ENCODE results near the gene NAXD.
A peak's percentile ranks its signal among the peaks of the same experiment; 100 is the strongest.
"Not testable (repeated sequence)": the region's sequence is repeated elsewhere in the genome, so short reads cannot be mapped to it uniquely, and the experiment has no call there.

NAXD gene

DNA sequence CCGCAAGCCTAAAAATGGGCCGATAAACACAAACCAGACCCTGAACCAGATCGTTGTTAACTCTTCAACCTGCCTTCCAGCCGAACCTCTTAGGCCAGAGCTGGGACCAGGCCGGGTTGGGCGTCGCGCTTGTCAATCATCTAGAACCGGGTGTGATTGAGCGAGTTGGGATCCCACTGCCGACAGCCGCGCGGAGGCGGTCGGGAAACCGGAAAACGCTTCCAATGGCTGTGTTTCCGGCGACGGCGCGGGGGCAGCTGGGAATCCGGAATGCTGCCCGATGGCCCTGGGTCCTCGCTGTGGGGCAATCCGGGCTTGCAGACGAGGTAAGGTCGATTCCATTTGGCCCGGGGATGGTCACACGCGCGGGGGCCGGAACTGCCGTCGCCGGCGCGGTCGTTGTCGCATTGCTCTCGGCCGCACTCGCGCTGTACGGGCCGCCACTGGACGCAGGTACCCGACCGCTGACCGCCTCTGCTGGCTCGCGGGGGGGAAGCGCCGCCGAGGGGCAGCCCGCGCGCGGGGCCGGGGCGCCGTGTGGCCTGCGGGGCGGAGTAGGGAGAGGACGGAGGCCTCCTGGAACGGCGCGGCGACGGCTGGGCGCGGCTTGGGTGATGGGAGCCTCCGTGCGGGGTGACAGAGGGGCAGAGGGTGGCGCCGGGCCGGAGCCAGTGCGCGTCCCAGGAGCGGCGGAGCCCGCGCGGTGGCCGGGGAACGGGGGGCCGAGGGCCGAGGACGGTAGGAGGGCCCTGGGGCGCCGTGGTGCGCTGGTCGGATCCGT lies at the start of gene NAXD:
Gene NAXD, plus strand, starts transcription at position 224 of the 781 bp plus-strand sequence. Its CDS starts 57 bp downstream, at position 281.
- no peak for TF ChIP-seq CTCF (IDR thresholded peaks at IDR 0.05; ENCODE audit: insufficient read depth, low read length, missing control alignments)
- DNase-seq (ENCODE audit: low read depth, low spot score) = peak; percentile 58
- ChIA-PET POLR2A (interaction anchor here (0.8 to 1.2 kb wide), 5 partner anchors 20 to 227 kb away, joined by 3 to 4 read pairs (median 3); partner anchors contain the start of gene RAB20), CTCF (interaction anchor here (0.9 to 5.5 kb wide), 4 partner anchors 22 to 369 kb away, joined by 3 to 32 read pairs (median 4); no protein-coding TSS in a partner anchor)
- H3K4me3 ChIP-seq (ENCODE audit: low read depth, low read length) = peak within 1 kb of the TSS; percentile 83

GRCh38 chr13:110566171-110566570 lies 49.2 kb upstream of the NAXD start:
- ChIA-PET CTCF (no interaction called here), POLR2A (no interaction called here)
- no peak overlapping the region for H3K4me3 ChIP-seq (ENCODE audit: low read depth, low read length)
- TF ChIP-seq CTCF (IDR thresholded peaks at IDR 0.05; ENCODE audit: insufficient read depth, low read length, missing control alignments) = no peak
- DNase-seq (ENCODE audit: low read depth, low spot score) = no peak

GRCh38 chr13:110568612-110569011 lies 46.7 kb upstream of the NAXD start:
- DNase-seq (ENCODE audit: low read depth, low spot score) = no peak
- H3K4me3 ChIP-seq (ENCODE audit: low read depth, low read length) = no peak overlapping the region
- ChIA-PET POLR2A (no interaction called here), CTCF (no interaction called here)
- no peak for TF ChIP-seq CTCF (IDR thresholded peaks at IDR 0.05; ENCODE audit: insufficient read depth, low read length, missing control alignments)

GRCh38 chr13:110569962-110570361 lies 45.4 kb upstream of the NAXD start:
- DNase-seq (ENCODE audit: low read depth, low spot score); H3K4me3 ChIP-seq (ENCODE audit: low read depth, low read length); POLR2A ChIA-PET: not testable (repeated sequence)
- CTCF ChIA-PET = interaction anchor here (1.2 kb wide), 1 partner anchor 26 kb away, joined by 3 read pairs; no protein-coding TSS in a partner anchor

DNA sequence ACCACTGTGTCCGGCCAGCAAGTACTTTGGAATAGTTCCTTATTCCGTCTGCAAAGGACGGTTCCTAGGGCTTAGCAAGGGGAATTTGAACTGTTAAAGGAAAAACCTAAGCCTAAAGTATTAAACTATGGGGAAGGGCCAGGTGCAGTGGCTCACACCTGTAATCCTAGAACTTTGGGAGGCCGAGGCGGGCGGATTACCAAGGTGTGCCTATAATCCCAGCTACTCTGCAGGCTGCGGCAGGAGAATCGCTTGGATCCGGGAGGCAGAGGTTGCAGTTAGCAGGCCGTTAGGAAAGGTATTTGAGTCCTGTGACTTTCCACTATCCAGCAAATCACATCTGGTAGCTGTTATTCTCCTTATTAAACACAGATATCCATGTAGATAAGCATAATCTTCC lies 44.5 kb upstream of the NAXD start:
- H3K4me3 ChIP-seq (ENCODE audit: low read depth, low read length) = no peak overlapping the region
- POLR2A ChIA-PET = no interaction called here
- DNase-seq (ENCODE audit: low read depth, low spot score) = no peak
- CTCF ChIA-PET = no interaction called here
- no peak for TF ChIP-seq CTCF (IDR thresholded peaks at IDR 0.05; ENCODE audit: insufficient read depth, low read length, missing control alignments)

GRCh38 chr13:110571896-110572777 lies 43.2 kb upstream of the NAXD start:
- CTCF ChIA-PET = no interaction called here
- no peak for DNase-seq (ENCODE audit: low read depth, low spot score)
- H3K4me3 ChIP-seq (ENCODE audit: low read depth, low read length) = no peak overlapping the region
- POLR2A ChIA-PET = no interaction called here
- TF ChIP-seq CTCF (IDR thresholded peaks at IDR 0.05; ENCODE audit: insufficient read depth, low read length, missing control alignments) = no peak

Measured in AG04449 (cell line).